ENCODE data around the gene DHX40. TPM values are rescaled to one million over a fixed set of nuclear protein-coding genes. Genes with fewer than 3 reads are reported as not detected.
"Not testable (repeated sequence)": the region's sequence is repeated elsewhere in the genome, so short reads cannot be mapped to it uniquely, and the experiment has no call there.

DHX40 gene
- polyA plus RNA-seq, 1 donor (not counting 4 experiments of a cell fraction or from before 2014, with no cell fraction given), result 30.7 TPM

GRCh38 chr17:59565959-59566324, 532 bp downstream of the DHX40 start:
- Histone ChIP-seq H3K4me3 (ENCODE audit: control insufficient read depth in 2 of 3, extremely low read depth in 1 of 3, insufficient read depth in 2 of 3, low read depth in 1 of 3, low read length in 3 of 3) (peak overlapping the region; percentile 94 to 98 (median 98)), H2AFZ (ENCODE audit: control insufficient read depth, low read length) (peak overlapping the region; percentile 100), H3K9me1 (ENCODE audit: control insufficient read depth, extremely low read depth, insufficient read depth, low read length) (no peaks in the 10 kb centered on the region), H3K79me2 (ENCODE audit: control insufficient read depth, insufficient read depth, low read length) (peaks cover 8% of the 10 kb centered on the region), H3K9me3 (ENCODE audit: control insufficient read depth, low read depth, low read length) (peaks cover 2% of the 10 kb centered on the region), H3K27ac (ENCODE audit: control insufficient read depth, insufficient read depth, low read length) (peak overlapping the region; percentile 86), H3K36me3 (ENCODE audit: control insufficient read depth in 2 of 2, extremely low read depth in 1 of 2, insufficient read depth in 2 of 2, low read length in 2 of 2) (peaks cover 0 to 2% of the 10 kb centered on the region in 2 experiments), H3K4me1 (ENCODE audit: control insufficient read depth, extremely low read depth, insufficient read depth, low read length) (peaks cover 7% of the 10 kb centered on the region), H3K9ac (ENCODE audit: control insufficient read depth, extremely low read depth, insufficient read depth, low read length) (peak overlapping the region; percentile 89), H3K27me3 (ENCODE audit: control insufficient read depth, extremely low read depth, insufficient read depth, low read length) (no peaks in the 10 kb centered on the region), H4K20me1 (ENCODE audit: control insufficient read depth, extremely low read depth, insufficient read depth, low read length) (no peaks in the 10 kb centered on the region), H3K4me2 (ENCODE audit: control insufficient read depth, extremely low read depth, insufficient read depth, low read depth, low read length) (peak overlapping the region; percentile 92)
- peak; percentile 30 for DNase-seq (ENCODE audit: low read depth, low spot score)
- dilution Hi-C loops (cut with MboI; ENCODE audit: extremely low pct_ligation_motif_present, low sequenced_read_pairs), result no loop called here
- no peak for TF ChIP-seq EZH2 (IDR thresholded peaks at IDR 0.05; ENCODE audit: low read length)
- TF ChIP-seq CTCF (optimal IDR thresholded peaks at IDR 0.05 in 1 of 3, IDR thresholded peaks at IDR 0.05 in 1 of 3, conservative IDR thresholded peaks at IDR 0.05 in 1 of 3; ENCODE audit: extremely low read depth in 1 of 3, insufficient read depth in 2 of 3, low read length in 3 of 3), result no peak
- peak; percentile 13 for FAIRE-seq

DNA sequence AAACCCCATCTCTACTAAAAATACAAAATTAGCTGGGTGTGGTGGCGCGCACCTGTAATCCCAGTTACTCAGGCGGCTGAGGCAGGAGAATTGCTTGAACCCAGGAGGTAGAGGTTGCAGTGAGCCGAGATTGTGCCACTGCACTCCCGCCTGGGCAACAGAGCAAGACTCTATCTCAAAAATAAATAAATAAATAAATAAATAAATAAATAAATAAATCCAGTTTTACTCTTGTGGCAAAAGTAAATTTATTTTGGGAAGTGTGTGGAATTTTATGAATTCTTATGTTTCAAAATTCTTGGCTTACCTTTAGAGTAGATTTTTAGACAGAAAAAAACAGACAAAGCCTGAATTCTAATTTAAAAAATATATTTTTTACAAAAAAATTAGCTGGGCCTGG, 3.7 kb downstream of the DHX40 start:
- H3K9me3 ChIP-seq (ENCODE audit: control insufficient read depth, low read depth, low read length); H3K4me3 ChIP-seq (ENCODE audit: control insufficient read depth in 2 of 3, extremely low read depth in 1 of 3, insufficient read depth in 2 of 3, low read depth in 1 of 3, low read length in 3 of 3); H4K20me1 ChIP-seq (ENCODE audit: control insufficient read depth, extremely low read depth, insufficient read depth, low read length); H3K9ac ChIP-seq (ENCODE audit: control insufficient read depth, extremely low read depth, insufficient read depth, low read length); FAIRE-seq; H3K9me1 ChIP-seq (ENCODE audit: control insufficient read depth, extremely low read depth, insufficient read depth, low read length); H3K4me2 ChIP-seq (ENCODE audit: control insufficient read depth, extremely low read depth, insufficient read depth, low read depth, low read length); H3K36me3 ChIP-seq (ENCODE audit: control insufficient read depth in 2 of 2, extremely low read depth in 1 of 2, insufficient read depth in 2 of 2, low read length in 2 of 2); DNase-seq (ENCODE audit: low read depth, low spot score); dilution Hi-C loops (cut with MboI; ENCODE audit: extremely low pct_ligation_motif_present, low sequenced_read_pairs); H3K4me1 ChIP-seq (ENCODE audit: control insufficient read depth, extremely low read depth, insufficient read depth, low read length); H3K27me3 ChIP-seq (ENCODE audit: control insufficient read depth, extremely low read depth, insufficient read depth, low read length); H2AFZ ChIP-seq (ENCODE audit: control insufficient read depth, low read length); H3K79me2 ChIP-seq (ENCODE audit: control insufficient read depth, insufficient read depth, low read length); H3K27ac ChIP-seq (ENCODE audit: control insufficient read depth, insufficient read depth, low read length): not testable (repeated sequence)

DNA sequence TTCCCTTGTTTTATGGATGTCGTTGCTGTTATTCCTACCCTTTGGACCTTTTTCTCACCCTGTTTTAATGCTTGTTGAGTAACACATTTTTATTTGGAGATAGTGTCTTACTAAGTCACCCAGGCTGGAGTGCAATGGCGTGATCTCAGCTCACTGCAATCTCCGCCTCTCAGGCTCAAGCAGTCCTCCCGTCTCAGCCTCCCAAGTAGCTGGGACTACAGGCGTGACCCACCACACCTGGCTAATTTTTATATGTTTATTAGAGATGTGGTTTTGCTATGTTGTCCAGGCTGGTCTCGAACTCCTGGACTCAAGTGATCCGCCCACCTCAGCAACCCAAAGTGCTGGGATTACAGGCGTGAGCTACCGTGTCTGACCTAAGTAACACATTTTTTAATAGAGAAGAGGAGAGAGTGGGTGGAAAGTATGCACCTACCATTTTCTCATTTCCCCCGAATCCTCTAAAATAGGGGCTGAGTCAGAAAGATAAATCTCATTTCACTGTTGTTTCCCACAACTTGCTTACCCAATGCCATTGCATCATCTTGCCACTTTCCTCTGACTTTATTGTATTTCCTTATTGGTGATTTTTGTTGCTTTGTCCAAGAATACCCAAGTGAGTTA, 7.0 kb downstream of the DHX40 start:
- TF ChIP-seq EZH2 (IDR thresholded peaks at IDR 0.05; ENCODE audit: low read length), result no peak
- no peak for TF ChIP-seq CTCF (optimal IDR thresholded peaks at IDR 0.05 in 1 of 3, IDR thresholded peaks at IDR 0.05 in 1 of 3, conservative IDR thresholded peaks at IDR 0.05 in 1 of 3; ENCODE audit: extremely low read depth in 1 of 3, insufficient read depth in 2 of 3, low read length in 3 of 3)

DNA sequence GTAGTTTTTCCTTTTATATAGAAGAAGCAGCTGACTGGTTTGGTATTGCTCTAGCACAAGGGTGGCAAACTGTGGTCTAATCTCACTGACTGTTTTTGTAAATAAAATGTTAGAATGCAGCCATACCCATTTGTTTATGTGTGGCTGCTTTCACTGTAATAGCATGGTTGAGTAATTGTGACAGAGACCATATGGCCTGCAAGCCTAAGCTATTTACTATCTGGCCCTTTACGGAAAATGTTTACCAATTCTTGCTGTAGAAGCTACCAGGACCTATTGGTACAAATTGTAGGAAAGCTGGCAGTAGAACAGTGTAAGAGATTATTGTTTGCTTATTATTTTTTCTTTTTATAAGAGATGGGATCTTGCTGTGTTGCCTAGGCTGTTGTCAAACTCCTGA, 18.8 kb downstream of the DHX40 start:
- H3K36me3 ChIP-seq (ENCODE audit: control insufficient read depth in 2 of 2, extremely low read depth in 1 of 2, insufficient read depth in 2 of 2, low read length in 2 of 2); H3K4me3 ChIP-seq (ENCODE audit: control insufficient read depth in 2 of 3, extremely low read depth in 1 of 3, insufficient read depth in 2 of 3, low read depth in 1 of 3, low read length in 3 of 3); H3K79me2 ChIP-seq (ENCODE audit: control insufficient read depth, insufficient read depth, low read length); H3K9me1 ChIP-seq (ENCODE audit: control insufficient read depth, extremely low read depth, insufficient read depth, low read length); H3K27ac ChIP-seq (ENCODE audit: control insufficient read depth, insufficient read depth, low read length); H3K4me2 ChIP-seq (ENCODE audit: control insufficient read depth, extremely low read depth, insufficient read depth, low read depth, low read length); DNase-seq (ENCODE audit: low read depth, low spot score); H2AFZ ChIP-seq (ENCODE audit: control insufficient read depth, low read length); dilution Hi-C loops (cut with MboI; ENCODE audit: extremely low pct_ligation_motif_present, low sequenced_read_pairs); H3K27me3 ChIP-seq (ENCODE audit: control insufficient read depth, extremely low read depth, insufficient read depth, low read length); H4K20me1 ChIP-seq (ENCODE audit: control insufficient read depth, extremely low read depth, insufficient read depth, low read length); H3K9me3 ChIP-seq (ENCODE audit: control insufficient read depth, low read depth, low read length); H3K9ac ChIP-seq (ENCODE audit: control insufficient read depth, extremely low read depth, insufficient read depth, low read length); H3K4me1 ChIP-seq (ENCODE audit: control insufficient read depth, extremely low read depth, insufficient read depth, low read length): not testable (repeated sequence)
- FAIRE-seq, result peak; percentile 17

More for the DNA sequence above, 7.0 kb downstream of the DHX40 start:
- Histone ChIP-seq H3K4me1 (ENCODE audit: control insufficient read depth, extremely low read depth, insufficient read depth, low read length) (no peaks in the 10 kb centered on the region), H3K9me1 (ENCODE audit: control insufficient read depth, extremely low read depth, insufficient read depth, low read length) (no peaks in the 10 kb centered on the region), H3K9ac (ENCODE audit: control insufficient read depth, extremely low read depth, insufficient read depth, low read length) (no peak overlapping the region), H4K20me1 (ENCODE audit: control insufficient read depth, extremely low read depth, insufficient read depth, low read length) (no peaks in the 10 kb centered on the region), H3K36me3 (ENCODE audit: control insufficient read depth in 2 of 2, extremely low read depth in 1 of 2, insufficient read depth in 2 of 2, low read length in 2 of 2) (peaks cover 0 to 4% of the 10 kb centered on the region in 2 experiments), H2AFZ (ENCODE audit: control insufficient read depth, low read length) (no peak overlapping the region), H3K27me3 (ENCODE audit: control insufficient read depth, extremely low read depth, insufficient read depth, low read length) (no peaks in the 10 kb centered on the region), H3K4me2 (ENCODE audit: control insufficient read depth, extremely low read depth, insufficient read depth, low read depth, low read length) (no peak overlapping the region), H3K27ac (ENCODE audit: control insufficient read depth, insufficient read depth, low read length) (no peak overlapping the region), H3K79me2 (ENCODE audit: control insufficient read depth, insufficient read depth, low read length) (no peaks in the 10 kb centered on the region), H3K4me3 (ENCODE audit: control insufficient read depth in 2 of 3, extremely low read depth in 1 of 3, insufficient read depth in 2 of 3, low read depth in 1 of 3, low read length in 3 of 3) (no peak overlapping the region), H3K9me3 (ENCODE audit: control insufficient read depth, low read depth, low read length) (no peaks in the 10 kb centered on the region)
- FAIRE-seq (no peak), DNase-seq (ENCODE audit: low read depth, low spot score) (no peak)
- dilution Hi-C loops (cut with MboI; ENCODE audit: extremely low pct_ligation_motif_present, low sequenced_read_pairs), result no loop called here
